ENCODE results near the gene OXLD1.

OXLD1 gene

GRCh38 chr17:81660441-81660840 lies 6.0 kb downstream of the OXLD1 start:
- Histone ChIP-seq H3K27ac (ENCODE audit: low read depth, low read length) (no peak overlapping the region), H3K36me3 (ENCODE audit: control insufficient read depth, insufficient read depth, low read length) (peaks cover 12% of the 10 kb centered on the region), H3K4me3 (ENCODE audit: low read depth, low read length) (no peak overlapping the region), H3K9me3 (ENCODE audit: control insufficient read depth, insufficient read depth, low read depth, low read length) (no peaks in the 10 kb centered on the region), H3K9ac (ENCODE audit: low read length) (no peak overlapping the region), H3K4me1 (ENCODE audit: control insufficient read depth, insufficient read depth, low read length) (peaks cover 8% of the 10 kb centered on the region), H3K27me3 (ENCODE audit: control insufficient read depth, insufficient read depth, low read length) (no peaks in the 10 kb centered on the region)

GRCh38 chr17:81659038-81659437 lies 7.4 kb downstream of the OXLD1 start:
- H3K9me3 ChIP-seq (ENCODE audit: control insufficient read depth, insufficient read depth, low read depth, low read length): no peaks in the 10 kb centered on the region

GRCh38 chr17:81656835-81657234 lies 9.6 kb downstream of the OXLD1 start:
- no peak overlapping the region for H3K4me3 ChIP-seq (ENCODE audit: low read depth, low read length)
- H3K27ac ChIP-seq (ENCODE audit: low read depth, low read length): no peak overlapping the region
- no peaks in the 10 kb centered on the region for H3K36me3 ChIP-seq (ENCODE audit: control insufficient read depth, insufficient read depth, low read length)
- H3K9ac ChIP-seq (ENCODE audit: low read length): no peak overlapping the region
- H3K4me1 ChIP-seq (ENCODE audit: control insufficient read depth, insufficient read depth, low read length): peaks cover 12% of the 10 kb centered on the region
- no peaks in the 10 kb centered on the region for H3K9me3 ChIP-seq (ENCODE audit: control insufficient read depth, insufficient read depth, low read depth, low read length)
- H3K27me3 ChIP-seq (ENCODE audit: control insufficient read depth, insufficient read depth, low read length): no peaks in the 10 kb centered on the region

More at GRCh38 chr17:81659038-81659437, 7.4 kb downstream of the OXLD1 start:
- Histone ChIP-seq H3K27me3 (ENCODE audit: control insufficient read depth, insufficient read depth, low read length) (no peaks in the 10 kb centered on the region), H3K36me3 (ENCODE audit: control insufficient read depth, insufficient read depth, low read length) (0 out of 2 replicates have a peak, but pooled peaks cover 3% of the 10 kb centered on the region), H3K4me1 (ENCODE audit: control insufficient read depth, insufficient read depth, low read length) (peaks cover 5% of the 10 kb centered on the region; the same call in 1 of the 2 replicates), H3K4me3 (ENCODE audit: low read depth, low read length) (no peak overlapping the region), H3K27ac (ENCODE audit: low read depth, low read length) (no peak overlapping the region), H3K9ac (ENCODE audit: low read length) (no peak overlapping the region)

GRCh38 chr17:81656118-81656743 lies 10.2 kb downstream of the OXLD1 start, which contains the start of gene PDE6G:
TSS of gene PDE6G (minus strand) at chr17:81656542. CDS start at chr17:81653305, 3,237 bp downstream.
- no peaks in the 10 kb centered on the region for H3K27me3 ChIP-seq (ENCODE audit: control insufficient read depth, insufficient read depth, low read length)
- H3K4me3 ChIP-seq (ENCODE audit: low read depth, low read length): no peak within 1 kb of the TSS
- no peak within 1 kb of the TSS for H3K27ac ChIP-seq (ENCODE audit: low read depth, low read length)
- H3K9ac ChIP-seq (ENCODE audit: low read length): no peak within 1 kb of the TSS
- peaks cover 12% of the 10 kb centered on the region for H3K4me1 ChIP-seq (ENCODE audit: control insufficient read depth, insufficient read depth, low read length)
- H3K9me3 ChIP-seq (ENCODE audit: control insufficient read depth, insufficient read depth, low read depth, low read length): no peaks in the 10 kb centered on the region
- no peaks in the 10 kb centered on the region for H3K36me3 ChIP-seq (ENCODE audit: control insufficient read depth, insufficient read depth, low read length)

DNA sequence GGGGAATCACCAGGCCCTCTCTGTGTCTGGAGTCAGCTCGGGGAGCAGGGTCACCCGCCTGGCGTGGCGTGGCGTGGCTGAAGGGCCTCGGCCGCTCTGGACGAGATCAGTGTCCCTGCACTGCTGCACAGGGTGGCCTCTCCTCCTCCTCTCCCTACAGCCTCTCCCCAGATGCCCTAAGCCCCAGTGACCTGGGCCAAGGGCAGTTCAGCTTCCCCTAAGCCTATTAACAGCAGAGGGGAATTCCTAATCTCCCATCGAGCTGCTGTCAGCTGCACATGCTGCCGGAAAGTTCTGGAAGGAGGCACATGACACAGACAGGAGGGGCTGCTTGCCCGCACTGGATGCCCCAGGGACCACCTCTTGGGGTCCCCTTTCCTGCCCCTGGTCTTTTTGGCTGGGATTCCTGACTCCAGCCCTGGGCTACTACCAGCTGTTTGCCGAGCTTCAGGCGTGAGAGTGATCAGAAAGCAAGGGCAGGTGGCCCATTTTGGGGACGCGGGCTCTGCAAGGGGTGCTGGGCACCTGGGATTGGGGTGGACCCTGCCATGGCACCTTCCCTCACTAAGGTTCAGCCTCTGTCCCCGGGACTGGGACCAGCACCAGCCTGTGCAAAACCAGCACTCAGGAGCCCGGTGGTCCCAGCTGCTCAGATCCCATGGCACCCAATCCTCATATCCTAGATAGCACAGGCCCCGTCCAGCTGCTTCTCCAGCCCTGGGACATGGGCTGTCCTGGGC lies 10.9 kb downstream of the OXLD1 start:
- Histone ChIP-seq H3K27ac (ENCODE audit: low read depth, low read length) (no peak overlapping the region), H3K9ac (ENCODE audit: low read length) (no peak overlapping the region), H3K4me1 (ENCODE audit: control insufficient read depth, insufficient read depth, low read length) (peaks cover 17% of the 10 kb centered on the region), H3K9me3 (ENCODE audit: control insufficient read depth, insufficient read depth, low read depth, low read length) (no peaks in the 10 kb centered on the region), H3K36me3 (ENCODE audit: control insufficient read depth, insufficient read depth, low read length) (no peaks in the 10 kb centered on the region), H3K27me3 (ENCODE audit: control insufficient read depth, insufficient read depth, low read length) (no peaks in the 10 kb centered on the region), H3K4me3 (ENCODE audit: low read depth, low read length) (no peak overlapping the region)

DNA sequence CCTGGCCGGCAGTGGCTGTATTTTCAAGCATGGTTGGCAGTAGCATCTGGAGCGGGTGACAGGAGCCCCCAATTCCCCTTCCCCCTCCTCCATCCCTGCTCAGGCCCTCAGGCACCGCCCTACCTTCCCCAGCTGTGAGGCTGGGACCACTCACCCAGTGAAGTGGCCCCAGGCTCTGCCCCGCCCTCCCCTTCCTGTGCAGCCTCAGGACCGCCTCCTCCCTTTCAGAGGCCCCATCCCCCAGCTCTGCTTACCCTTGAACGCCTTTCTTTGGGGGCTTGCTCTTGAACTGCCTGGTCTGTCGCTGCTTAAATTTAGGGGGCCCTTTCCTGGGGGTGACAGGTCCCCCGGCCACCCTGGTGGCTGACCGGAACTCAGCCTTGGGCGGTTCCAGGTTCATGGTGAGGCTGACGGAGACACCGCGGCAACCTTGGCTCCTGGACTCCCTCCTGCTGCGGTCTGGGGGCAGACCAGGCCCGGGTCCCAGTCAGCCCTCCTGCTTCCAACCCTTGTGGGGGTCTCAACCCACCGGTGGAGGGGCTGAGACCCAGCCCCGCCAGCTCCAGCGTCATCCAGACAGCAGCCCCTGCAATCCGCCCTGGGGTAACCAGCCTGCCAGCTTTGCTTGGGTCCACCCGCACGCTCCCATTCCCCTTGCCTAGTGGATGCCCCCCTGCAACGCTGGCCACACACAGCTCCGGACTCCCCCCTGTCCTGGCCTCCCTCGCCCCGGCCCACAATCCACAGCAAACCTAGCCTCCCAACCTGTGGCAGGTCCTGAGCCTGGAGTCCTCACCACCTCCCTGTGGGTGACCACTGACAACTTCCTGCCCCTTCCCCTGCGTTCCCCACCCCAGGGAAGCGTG lies 13.3 kb downstream of the OXLD1 start:
- Histone ChIP-seq H3K36me3 (ENCODE audit: control insufficient read depth, insufficient read depth, low read length) (no peaks in the 10 kb centered on the region), H3K27ac (ENCODE audit: low read depth, low read length) (peak overlapping the region; percentile 65; the same call in 1 of the 2 replicates), H3K4me3 (ENCODE audit: low read depth, low read length) (peak overlapping the region; percentile 56), H3K4me1 (ENCODE audit: control insufficient read depth, insufficient read depth, low read length) (peaks cover 23% of the 10 kb centered on the region), H3K9me3 (ENCODE audit: control insufficient read depth, insufficient read depth, low read depth, low read length) (no peaks in the 10 kb centered on the region), H3K9ac (ENCODE audit: low read length) (peak overlapping the region; percentile 56), H3K27me3 (ENCODE audit: control insufficient read depth, insufficient read depth, low read length) (peaks cover 9% of the 10 kb centered on the region)

GRCh38 chr17:81651692-81652091 lies 14.7 kb downstream of the OXLD1 start:
- H3K27me3 ChIP-seq (ENCODE audit: control insufficient read depth, insufficient read depth, low read length): peaks cover 23% of the 10 kb centered on the region
- H3K4me3 ChIP-seq (ENCODE audit: low read depth, low read length): no peak overlapping the region
- H3K4me1 ChIP-seq (ENCODE audit: control insufficient read depth, insufficient read depth, low read length): peaks cover 32% of the 10 kb centered on the region
- no peak overlapping the region for H3K9ac ChIP-seq (ENCODE audit: low read length)
- H3K27ac ChIP-seq (ENCODE audit: low read depth, low read length): no peak overlapping the region
- H3K36me3 ChIP-seq (ENCODE audit: control insufficient read depth, insufficient read depth, low read length): no peaks in the 10 kb centered on the region
- no peaks in the 10 kb centered on the region for H3K9me3 ChIP-seq (ENCODE audit: control insufficient read depth, insufficient read depth, low read depth, low read length)

GRCh38 chr17:81650951-81651350 lies 15.5 kb downstream of the OXLD1 start:
- peaks cover 24% of the 10 kb centered on the region for H3K27me3 ChIP-seq (ENCODE audit: control insufficient read depth, insufficient read depth, low read length)
- no peak overlapping the region for H3K27ac ChIP-seq (ENCODE audit: low read depth, low read length)
- H3K4me3 ChIP-seq (ENCODE audit: low read depth, low read length): no peak overlapping the region
- H3K36me3 ChIP-seq (ENCODE audit: control insufficient read depth, insufficient read depth, low read length): no peaks in the 10 kb centered on the region
- no peaks in the 10 kb centered on the region for H3K9me3 ChIP-seq (ENCODE audit: control insufficient read depth, insufficient read depth, low read depth, low read length)
- peaks cover 32% of the 10 kb centered on the region for H3K4me1 ChIP-seq (ENCODE audit: control insufficient read depth, insufficient read depth, low read length)
- H3K9ac ChIP-seq (ENCODE audit: low read length): no peak overlapping the region

GRCh38 chr17:81648707-81649085 lies 17.7 kb downstream of the OXLD1 start:
- Histone ChIP-seq H3K9ac (ENCODE audit: low read length) (no peak overlapping the region), H3K27me3 (ENCODE audit: control insufficient read depth, insufficient read depth, low read length) (peaks cover 24% of the 10 kb centered on the region), H3K9me3 (ENCODE audit: control insufficient read depth, insufficient read depth, low read depth, low read length) (no peaks in the 10 kb centered on the region), H3K4me3 (ENCODE audit: low read depth, low read length) (peak overlapping the region; percentile 48), H3K36me3 (ENCODE audit: control insufficient read depth, insufficient read depth, low read length) (0 out of 2 replicates have a peak, but pooled peaks cover 3% of the 10 kb centered on the region), H3K27ac (ENCODE audit: low read depth, low read length) (no peak overlapping the region), H3K4me1 (ENCODE audit: control insufficient read depth, insufficient read depth, low read length) (peaks cover 29% of the 10 kb centered on the region)

- peaks cover 24% of the 10 kb centered on the region for H3K27me3 ChIP-seq (ENCODE audit: control insufficient read depth, insufficient read depth, low read length)
- peak overlapping the region; percentile 48 for H3K4me3 ChIP-seq (ENCODE audit: low read depth, low read length)
- H3K4me1 ChIP-seq (ENCODE audit: control insufficient read depth, insufficient read depth, low read length): peaks cover 23% of the 10 kb centered on the region
- no peak overlapping the region for H3K9ac ChIP-seq (ENCODE audit: low read length)
- H3K9me3 ChIP-seq (ENCODE audit: control insufficient read depth, insufficient read depth, low read depth, low read length): no peaks in the 10 kb centered on the region
- H3K36me3 ChIP-seq (ENCODE audit: control insufficient read depth, insufficient read depth, low read length): 0 out of 2 replicates have a peak, but pooled peaks cover 3% of the 10 kb centered on the region
- H3K27ac ChIP-seq (ENCODE audit: low read depth, low read length): no peak overlapping the region
Measured at GRCh38 chr17:81648013-81648706, 18.2 kb downstream of the OXLD1 start.
